Activated CD8-positive, alpha-beta memory T cell treated with anti-CD3 and anti-CD28 coated beads, Interleukin-2, amount 10 ng/mL, durations not matched to agents 7 days and 5 days (primary cell): Measurements from ENCODE around the gene IGIP. TPM values are rescaled to one million over a fixed set of nuclear protein-coding genes. Genes with fewer than 3 reads are reported as not detected.

Experiments
- ATAC-seq: fragments of 150-1000 bp; cut with Tn5 transposase; one replicate; pipeline ENCODE4 v1.10.0; 2021; ENCODE audit warnings: moderate library complexity
- CTCF ChIA-PET: fragments of 350-600 bp; sonication (Branson Sonifier 250); formaldehyde crosslinking; loops from one replicate; lab custom pipeline; 2021; ENCODE audit warnings: antibody characterized with exemption; lab: Charles Lee
- DNase-seq: peaks from one replicate; pipeline ENCODE4 v3.0.0-alpha.2; 2020
- H3K27ac Mint-ChIP-seq: one replicate; pipeline ENCODE4 v1.8.0; 2021; ENCODE audit warnings: mild to moderate bottlenecking, mixed read lengths
- H3K27me3 Mint-ChIP-seq: one replicate; pipeline ENCODE4 v1.8.0; 2021; ENCODE audit warnings: mixed read lengths
- H3K36me3 Mint-ChIP-seq: one replicate; pipeline ENCODE4 v1.8.0; 2021; ENCODE audit warnings: mild to moderate bottlenecking, mixed read lengths
- H3K4me1 Mint-ChIP-seq: one replicate; pipeline ENCODE4 v1.8.0; 2021; ENCODE audit warnings: mixed read lengths
- H3K4me3 Mint-ChIP-seq: one replicate; pipeline ENCODE4 v1.8.0; 2021; ENCODE audit warnings: mild to moderate bottlenecking, moderate library complexity, mixed read lengths
- H3K9me3 Mint-ChIP-seq: one replicate; pipeline ENCODE4 v1.8.0; 2022; ENCODE audit warnings: low read depth, mixed read lengths
- total RNA-seq, 2 experiments: library from RNA; stranded (reverse); gene quantifications; one replicate each; pipeline ENCODE4 v1.2.3, GENCODE V29; 2021

IGIP gene
- total RNA-seq, result 1 to 10 TPM; 2.9 to 3.4 TPM

DNA sequence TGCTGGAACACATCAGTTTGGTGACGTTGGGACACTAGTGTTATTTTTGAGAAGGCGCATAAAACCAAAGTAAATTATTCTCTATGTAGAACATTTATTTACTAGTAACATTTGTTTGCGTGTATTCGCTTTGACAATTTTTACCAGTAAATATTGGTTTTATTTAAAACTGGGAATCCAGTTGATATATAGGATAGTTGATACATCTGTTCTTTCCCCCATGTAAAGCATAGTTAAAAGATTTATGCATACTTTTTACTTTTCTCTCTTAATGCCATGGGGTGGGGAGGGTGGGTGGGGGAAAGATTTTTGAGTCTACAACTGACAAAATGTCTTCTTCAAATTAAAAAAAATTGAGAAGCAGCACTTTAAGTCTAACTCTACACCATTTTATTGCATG lies at the start of gene IGIP:
IGIP (plus strand) TSS at position 301 of the 400 bp plus-strand sequence. CDS start 2,540 bp downstream, outside the sequence.
- CTCF ChIA-PET, result interaction anchor here (1.0 kb wide), 1 partner anchor 18 kb away, joined by 3 read pairs; no protein-coding TSS in a partner anchor
- H3K27ac Mint-ChIP-seq, result no peak within 1 kb of the TSS

DNA sequence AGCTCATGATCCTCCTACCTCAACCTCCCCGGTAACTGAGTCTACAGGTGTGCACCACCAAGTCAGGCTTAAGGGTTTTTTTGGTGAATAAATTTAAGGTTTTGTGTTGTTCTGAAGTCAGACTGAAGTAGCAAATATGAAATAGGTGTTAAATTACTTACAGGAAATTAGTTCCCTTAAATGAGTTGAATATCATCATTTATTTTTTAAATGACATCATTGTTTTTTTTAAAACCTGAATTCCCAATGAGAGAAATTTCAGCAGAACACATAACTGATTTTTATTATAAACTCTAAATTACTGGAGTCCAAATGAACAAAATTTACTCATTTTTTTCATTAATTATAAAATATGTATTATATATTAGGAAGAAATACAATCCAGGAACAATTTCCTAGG lies 49.6 kb upstream of the IGIP start:
- ATAC-seq, result no peak
- Mint-ChIP-seq H3K4me1 (peaks cover 2% of the 10 kb centered on the region), H3K4me3 (no peak overlapping the region), H3K27me3 (peaks cover 45% of the 10 kb centered on the region), H3K36me3 (no peaks in the 10 kb centered on the region), H3K27ac (no peak overlapping the region), H3K9me3 (no peaks in the 10 kb centered on the region)
- DNase-seq, result no peak
- CTCF ChIA-PET, result interaction anchor here (1.1 to 6.7 kb wide), 6 partner anchors 9 to 82 kb away, joined by 3 to 86 read pairs (median 4); no protein-coding TSS in a partner anchor

More for the DNA sequence above, at the start of gene IGIP:
- H3K27me3 Mint-ChIP-seq, result no peaks in the 10 kb centered on the region
- peaks cover 1% of the 10 kb centered on the region for H3K36me3 Mint-ChIP-seq
- no peak for DNase-seq
- ATAC-seq, result no peak
- no peak within 1 kb of the TSS for H3K4me3 Mint-ChIP-seq
- peaks cover 19% of the 10 kb centered on the region for H3K4me1 Mint-ChIP-seq
- H3K9me3 Mint-ChIP-seq, result no peaks in the 10 kb centered on the region

DNA sequence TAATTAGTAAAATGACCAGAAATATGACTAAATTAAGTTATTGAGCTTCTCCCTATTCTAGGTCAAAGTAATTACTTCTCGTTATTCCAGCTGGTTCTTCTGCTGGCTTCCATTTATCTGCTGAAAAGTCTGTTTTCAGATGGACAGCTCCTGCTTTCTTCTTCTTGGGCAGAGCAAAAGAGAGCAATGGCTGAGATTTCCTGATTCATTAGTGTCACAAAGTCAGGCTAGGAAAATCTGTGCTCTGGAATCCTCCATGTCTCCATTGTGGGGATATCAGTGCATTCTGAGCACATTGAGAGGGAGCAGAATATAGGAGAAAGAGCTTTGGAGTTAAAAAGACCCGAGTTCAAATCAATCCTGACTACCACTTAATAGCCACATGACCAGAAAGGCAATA lies 48.9 kb upstream of the IGIP start:
- CTCF ChIA-PET, result interaction anchor here (1.1 to 6.7 kb wide), 4 partner anchors 9 to 81 kb away, joined by 3 to 86 read pairs (median 5); no protein-coding TSS in a partner anchor
- no peak overlapping the region for H3K27ac Mint-ChIP-seq
- H3K9me3 Mint-ChIP-seq, result no peaks in the 10 kb centered on the region
- DNase-seq (no peak), ATAC-seq (no peak)
- peaks cover 44% of the 10 kb centered on the region for H3K27me3 Mint-ChIP-seq
- H3K4me3 Mint-ChIP-seq, result no peak overlapping the region
- no peaks in the 10 kb centered on the region for H3K36me3 Mint-ChIP-seq
- H3K4me1 Mint-ChIP-seq, result peaks cover 2% of the 10 kb centered on the region

DNA sequence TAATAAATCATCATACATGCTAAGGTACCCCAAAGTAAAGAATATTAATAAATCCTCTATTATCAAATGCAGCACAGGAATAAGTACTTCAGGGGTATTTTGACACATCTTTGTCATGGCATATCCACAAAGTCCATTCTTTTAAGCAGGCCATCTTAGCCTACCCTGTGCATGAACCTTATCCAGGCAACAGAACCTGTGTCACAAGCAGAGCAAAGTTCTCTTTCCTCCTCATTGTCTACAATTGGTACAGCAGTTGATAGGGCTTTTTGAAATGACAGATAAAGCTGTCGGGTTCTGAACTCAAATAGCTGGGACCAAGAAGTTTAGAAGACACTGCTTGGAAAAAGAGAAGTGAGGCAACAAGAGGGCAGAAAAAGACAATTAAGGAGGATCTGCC lies 42.6 kb upstream of the IGIP start:
- no peak overlapping the region for H3K4me3 Mint-ChIP-seq
- no peaks in the 10 kb centered on the region for H3K9me3 Mint-ChIP-seq
- peaks cover 59% of the 10 kb centered on the region for H3K27me3 Mint-ChIP-seq
- no peak overlapping the region for H3K27ac Mint-ChIP-seq
- CTCF ChIA-PET, result no interaction called here
- H3K4me1 Mint-ChIP-seq, result no peaks in the 10 kb centered on the region
- DNase-seq (no peak), ATAC-seq (no peak)
- no peaks in the 10 kb centered on the region for H3K36me3 Mint-ChIP-seq

DNA sequence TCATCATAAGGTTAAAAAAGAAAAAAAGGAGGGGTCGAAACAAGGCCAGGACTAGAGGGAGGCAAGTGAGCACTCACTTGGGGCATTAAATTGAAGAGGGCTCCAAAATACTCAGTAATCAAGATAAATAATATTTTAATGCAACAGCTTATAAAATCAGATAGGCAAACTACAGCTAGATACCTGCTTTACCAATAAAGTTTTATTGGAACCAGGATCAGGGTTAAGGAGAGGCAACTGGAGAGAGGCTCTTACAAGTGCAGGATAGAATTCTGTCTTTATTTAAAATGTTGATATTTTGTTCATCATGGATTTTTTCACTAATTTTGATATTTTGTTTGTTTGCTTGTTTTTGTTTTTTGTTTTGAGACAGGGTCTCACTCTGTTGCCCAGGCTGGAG lies 42.1 kb upstream of the IGIP start:
- Mint-ChIP-seq H3K36me3 (no peaks in the 10 kb centered on the region), H3K27ac (no peak overlapping the region), H3K9me3 (no peaks in the 10 kb centered on the region), H3K4me1 (no peaks in the 10 kb centered on the region), H3K4me3 (no peak overlapping the region), H3K27me3 (peaks cover 59% of the 10 kb centered on the region)
- DNase-seq (no peak), ATAC-seq (no peak)
- CTCF ChIA-PET, result no interaction called here

DNA sequence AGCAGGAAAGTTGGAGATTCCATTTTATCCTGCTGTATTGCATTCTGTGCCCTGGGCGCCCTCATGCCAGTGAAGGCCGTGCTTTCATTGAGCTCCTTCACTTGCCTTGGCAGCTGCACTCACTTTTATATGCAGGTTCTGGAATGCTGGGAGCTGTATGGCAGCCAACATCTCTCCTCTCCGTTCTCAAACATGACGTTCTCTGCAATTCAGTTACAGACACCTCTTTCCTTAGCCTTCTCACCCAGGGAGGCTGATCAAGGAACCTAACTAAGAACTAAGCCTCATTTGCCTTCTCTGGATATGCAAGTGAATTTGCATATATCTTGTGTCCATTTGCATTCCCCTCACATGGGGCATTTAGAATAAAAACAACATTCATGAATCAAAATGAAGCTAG lies 41.2 kb upstream of the IGIP start:
- no peaks in the 10 kb centered on the region for H3K4me1 Mint-ChIP-seq
- H3K4me3 Mint-ChIP-seq, result no peak overlapping the region
- H3K27ac Mint-ChIP-seq, result no peak overlapping the region
- peaks cover 55% of the 10 kb centered on the region for H3K27me3 Mint-ChIP-seq
- peaks cover 4% of the 10 kb centered on the region for H3K9me3 Mint-ChIP-seq
- DNase-seq (no peak), ATAC-seq (no peak)
- no peaks in the 10 kb centered on the region for H3K36me3 Mint-ChIP-seq
- CTCF ChIA-PET, result interaction anchor here (1.3 kb wide), 1 partner anchor 61 kb away, joined by 5 read pairs; no protein-coding TSS in a partner anchor

DNA sequence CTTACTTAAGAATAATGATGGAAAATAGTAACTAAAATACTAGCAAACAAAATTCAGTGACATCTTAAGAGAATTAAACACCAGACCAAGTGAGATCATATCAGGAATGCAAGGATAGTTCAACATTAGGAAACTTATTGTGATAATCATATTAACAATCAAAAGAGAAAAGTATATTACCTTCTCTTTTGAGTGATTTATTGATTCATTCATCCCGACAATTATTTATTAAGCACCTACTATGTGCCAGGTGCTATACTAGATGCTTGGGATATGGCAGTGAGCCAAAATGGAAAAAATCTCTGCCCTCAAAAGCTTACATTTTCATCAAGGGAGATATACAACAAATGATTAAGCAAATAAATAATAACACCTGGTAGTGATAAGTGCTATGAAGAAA lies 35.5 kb upstream of the IGIP start:
- Mint-ChIP-seq H3K27ac (no peak overlapping the region), H3K9me3 (peaks cover 16% of the 10 kb centered on the region), H3K4me1 (no peaks in the 10 kb centered on the region), H3K4me3 (no peak overlapping the region), H3K27me3 (peaks cover 36% of the 10 kb centered on the region), H3K36me3 (peaks cover 4% of the 10 kb centered on the region)
- DNase-seq, result no peak
- no peak for ATAC-seq
- CTCF ChIA-PET, result no interaction called here

DNA sequence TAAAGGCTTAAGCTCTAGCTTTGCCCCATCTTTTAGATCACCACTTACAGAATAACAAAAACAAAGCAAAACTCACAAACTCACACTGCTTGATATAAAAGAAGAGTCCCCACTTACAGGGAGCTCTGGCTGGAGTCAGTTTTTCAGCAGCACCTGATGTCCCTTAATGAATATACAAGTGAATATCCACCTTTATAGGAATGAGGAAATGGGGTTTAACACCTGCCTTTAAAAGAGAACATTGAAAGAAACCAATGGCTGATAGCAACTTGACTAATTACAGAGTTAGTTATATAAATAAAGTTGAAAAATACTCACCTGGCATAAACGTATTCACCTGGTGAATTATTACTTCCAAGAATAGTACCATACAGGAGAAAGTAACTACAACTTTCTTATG lies 32.6 kb upstream of the IGIP start:
- Mint-ChIP-seq H3K27me3 (peaks cover 26% of the 10 kb centered on the region), H3K27ac (no peak overlapping the region), H3K9me3 (peaks cover 16% of the 10 kb centered on the region), H3K4me1 (no peaks in the 10 kb centered on the region), H3K36me3 (peaks cover 4% of the 10 kb centered on the region), H3K4me3 (no peak overlapping the region)
- DNase-seq (no peak), ATAC-seq (no peak)
- CTCF ChIA-PET, result no interaction called here

DNA sequence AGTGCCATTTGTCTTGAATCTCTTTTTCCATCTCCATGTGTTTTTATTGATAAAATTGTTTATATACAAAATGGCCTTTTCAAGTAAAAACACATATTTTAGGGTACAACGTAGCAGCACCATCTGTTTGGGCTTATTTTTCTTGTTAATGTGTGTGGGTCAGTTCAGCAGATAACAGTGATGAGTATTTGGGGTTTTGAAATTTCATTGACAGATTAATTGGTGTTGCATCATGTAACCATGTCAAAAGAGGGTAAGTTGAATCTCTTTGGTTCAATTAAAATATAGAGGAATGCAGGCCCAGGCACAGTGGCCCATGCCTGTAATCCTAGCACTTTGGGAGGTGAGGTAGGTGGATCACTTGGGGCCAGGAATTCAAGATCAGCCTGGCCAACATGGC lies 31.9 kb upstream of the IGIP start:
- ATAC-seq (no peak), DNase-seq (no peak)
- Mint-ChIP-seq H3K9me3 (peaks cover 16% of the 10 kb centered on the region), H3K27me3 (peaks cover 26% of the 10 kb centered on the region), H3K4me1 (no peaks in the 10 kb centered on the region), H3K36me3 (peaks cover 4% of the 10 kb centered on the region), H3K4me3 (no peak overlapping the region), H3K27ac (no peak overlapping the region)
- CTCF ChIA-PET, result interaction anchor here (1.0 to 1.3 kb wide), 3 partner anchors 11 to 52 kb away, joined by 3 read pairs; no protein-coding TSS in a partner anchor

DNA sequence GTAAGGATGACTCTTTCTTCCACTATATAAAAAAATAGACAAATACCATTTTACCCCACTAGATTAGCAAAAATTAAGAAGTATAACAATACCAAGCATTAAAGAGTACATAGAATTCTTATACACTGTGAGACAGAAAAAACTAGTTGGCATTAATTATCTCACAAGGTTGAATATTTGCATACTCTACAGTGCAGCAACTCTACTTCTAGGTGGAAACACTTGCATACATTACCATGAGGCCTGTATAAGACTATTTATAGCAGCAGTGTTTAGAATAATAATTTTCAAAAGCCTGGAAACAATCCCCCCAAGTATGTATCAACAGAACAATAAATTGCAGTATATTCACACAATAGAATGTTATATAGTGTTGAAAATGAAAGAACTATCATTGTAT lies 30.8 kb upstream of the IGIP start:
- Mint-ChIP-seq H3K9me3 (peaks cover 10% of the 10 kb centered on the region), H3K27ac (no peak overlapping the region), H3K27me3 (peaks cover 21% of the 10 kb centered on the region), H3K36me3 (peaks cover 4% of the 10 kb centered on the region), H3K4me3 (no peak overlapping the region), H3K4me1 (no peaks in the 10 kb centered on the region)
- ATAC-seq, result no peak
- CTCF ChIA-PET, result interaction anchor here (1.0 to 1.3 kb wide), 3 partner anchors 10 to 51 kb away, joined by 3 read pairs; no protein-coding TSS in a partner anchor
- no peak for DNase-seq

DNA sequence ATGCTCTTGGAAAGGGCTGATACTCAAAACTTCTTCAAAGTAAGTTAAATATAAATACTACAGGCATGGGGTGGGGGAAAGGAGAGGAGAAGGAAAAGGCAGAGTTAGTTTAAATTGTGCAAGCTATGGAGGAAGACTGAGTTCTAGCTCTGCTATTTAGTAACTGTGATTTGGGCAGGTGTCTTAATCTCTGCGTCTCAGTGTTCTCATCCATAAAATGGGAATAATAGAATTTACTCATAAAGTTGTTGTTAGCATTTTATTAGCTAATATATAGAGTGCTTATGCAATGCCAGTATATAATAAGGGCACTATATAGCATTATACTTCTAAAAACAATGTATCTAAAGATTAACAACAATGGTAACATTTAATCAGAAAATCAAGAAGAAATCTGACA lies 24.6 kb upstream of the IGIP start:
- CTCF ChIA-PET, result no interaction called here
- H3K36me3 Mint-ChIP-seq, result no peaks in the 10 kb centered on the region
- ATAC-seq (no peak), DNase-seq (no peak)
- no peaks in the 10 kb centered on the region for H3K9me3 Mint-ChIP-seq
- H3K27me3 Mint-ChIP-seq, result peaks cover 23% of the 10 kb centered on the region
- H3K27ac Mint-ChIP-seq, result no peak overlapping the region
- H3K4me3 Mint-ChIP-seq, result no peak overlapping the region
- peaks cover 4% of the 10 kb centered on the region for H3K4me1 Mint-ChIP-seq

DNA sequence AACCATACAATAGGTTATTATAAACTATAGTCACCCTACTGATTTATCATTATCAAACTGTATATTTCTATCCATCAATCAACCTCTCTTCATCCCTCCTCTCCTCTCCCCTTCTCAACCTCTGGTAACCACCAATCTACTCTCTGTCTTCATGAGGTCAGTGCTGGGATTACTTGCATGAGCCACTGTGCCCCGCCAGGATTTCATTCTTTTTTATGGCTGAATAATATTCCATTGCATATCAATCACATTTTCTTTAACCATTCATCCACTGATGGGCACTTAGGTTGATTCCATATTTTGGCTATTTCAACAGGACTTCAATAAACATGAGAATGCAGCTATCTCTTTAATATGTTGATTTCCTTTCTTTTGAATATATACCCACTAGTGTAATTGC lies 22.6 kb upstream of the IGIP start:
- Mint-ChIP-seq H3K9me3 (no peaks in the 10 kb centered on the region), H3K27ac (no peak overlapping the region), H3K4me1 (peaks cover 14% of the 10 kb centered on the region), H3K36me3 (no peaks in the 10 kb centered on the region), H3K27me3 (peaks cover 22% of the 10 kb centered on the region), H3K4me3 (no peak overlapping the region)
- ATAC-seq (no peak), DNase-seq (no peak)
- CTCF ChIA-PET, result interaction anchor here (0.9 to 1.4 kb wide), 2 partner anchors 29 to 43 kb away, joined by 3 read pairs; no protein-coding TSS in a partner anchor

DNA sequence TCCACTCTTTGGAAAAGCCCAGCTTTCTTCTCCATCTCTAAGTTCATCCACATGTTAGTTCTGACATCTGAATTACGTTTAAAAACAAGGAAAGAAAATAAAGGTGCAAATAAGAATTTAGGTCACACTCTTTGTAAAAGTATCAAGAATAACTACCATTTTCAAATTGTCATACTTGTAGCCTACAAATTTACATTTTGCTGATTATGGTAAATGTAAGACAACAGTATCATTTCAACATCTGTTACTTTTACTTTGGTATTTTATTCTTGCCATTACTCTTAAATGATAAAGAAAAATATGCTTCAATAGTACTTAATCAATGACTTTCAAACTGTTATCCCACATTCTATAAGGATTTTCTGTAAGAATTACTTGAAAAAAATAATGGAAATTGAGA lies 21.6 kb upstream of the IGIP start:
- Mint-ChIP-seq H3K27ac (no peak overlapping the region), H3K4me1 (peaks cover 20% of the 10 kb centered on the region), H3K9me3 (no peaks in the 10 kb centered on the region), H3K27me3 (peaks cover 23% of the 10 kb centered on the region), H3K4me3 (no peak overlapping the region), H3K36me3 (no peaks in the 10 kb centered on the region)
- DNase-seq (no peak), ATAC-seq (no peak)
- CTCF ChIA-PET, result interaction anchor here (0.9 to 6.9 kb wide), 5 partner anchors 10 to 42 kb away, joined by 3 to 58 read pairs (median 3); no protein-coding TSS in a partner anchor

DNA sequence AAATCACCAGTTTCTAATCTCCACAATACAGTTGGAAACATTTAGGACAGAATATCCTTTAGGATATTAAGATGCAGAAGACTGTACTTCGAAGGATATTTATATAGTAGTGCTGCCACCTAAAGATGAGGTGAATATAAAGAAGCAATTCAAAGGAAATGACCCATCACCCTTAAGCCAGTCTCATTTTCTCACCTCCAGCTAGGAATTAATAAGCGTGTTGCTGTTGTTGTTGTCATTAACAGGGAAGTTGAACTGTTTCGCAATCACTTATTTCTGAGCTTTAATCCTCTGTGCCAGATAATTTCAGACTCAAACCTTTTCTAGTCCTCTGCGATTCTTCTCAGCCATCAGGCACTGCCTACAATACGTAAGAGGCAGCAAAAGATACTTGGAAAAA lies 19.6 kb upstream of the IGIP start:
- H3K9me3 Mint-ChIP-seq, result no peaks in the 10 kb centered on the region
- peaks cover 23% of the 10 kb centered on the region for H3K27me3 Mint-ChIP-seq
- H3K36me3 Mint-ChIP-seq, result no peaks in the 10 kb centered on the region
- peaks cover 33% of the 10 kb centered on the region for H3K4me1 Mint-ChIP-seq
- H3K27ac Mint-ChIP-seq, result peak overlapping the region; percentile 47
- no peak for ATAC-seq
- CTCF ChIA-PET, result interaction anchor here (1.1 to 6.9 kb wide), 3 partner anchors 12 to 38 kb away, joined by 3 to 58 read pairs (median 3); no protein-coding TSS in a partner anchor
- H3K4me3 Mint-ChIP-seq, result peak overlapping the region; percentile 99
- no peak for DNase-seq
